KOPT-K1 (cell line): ENCODE data around the gene GALK2.
"Not testable (repeated sequence)": the region's sequence is repeated elsewhere in the genome, so short reads cannot be mapped to it uniquely, and the experiment has no call there.

Source experiments
- H3K27ac ChIP-seq: fragments of 200-600 bp; sonication (generic); 2 replicates; pipeline ENCODE4 v1.5.1; 2016; ENCODE audit warnings: antibody characterized with exemption, mild to moderate bottlenecking, low read depth, low read length; ENCODE audit not compliant: poor library complexity, severe bottlenecking
- H3K36me3 ChIP-seq: fragments of 200-600 bp; sonication (generic); 2 replicates; pipeline ENCODE4 v1.5.1; 2017; ENCODE audit warnings: antibody characterized with exemption, mild to moderate bottlenecking, low read length, moderate library complexity; ENCODE audit not compliant: insufficient read depth
- H3K9me3 ChIP-seq: fragments of 200-600 bp; sonication (generic); 2 replicates; pipeline ENCODE4 v1.5.1; 2017; ENCODE audit warnings: antibody characterized with exemption, low read length, mild to moderate bottlenecking; ENCODE audit not compliant: insufficient read depth, poor library complexity, severe bottlenecking

GALK2 gene

GRCh38 chr15:49225572-49226281 is 55.7 kb downstream of the GALK2 start:
- Histone ChIP-seq H3K27ac (no peak overlapping the region), H3K36me3 (no peaks in the 10 kb centered on the region; the same call in 1 of the 2 replicates), H3K9me3 (peaks cover 7% of the 10 kb centered on the region)

GRCh38 chr15:49227602-49228001 is 57.6 kb downstream of the GALK2 start:
- no peak overlapping the region for H3K27ac ChIP-seq
- peaks cover 7% of the 10 kb centered on the region for H3K9me3 ChIP-seq
- H3K36me3 ChIP-seq = no peaks in the 10 kb centered on the region; the same call in 1 of the 2 replicates

GRCh38 chr15:49229922-49230321 is 59.9 kb downstream of the GALK2 start:
- no peaks in the 10 kb centered on the region; the same call in 1 of the 2 replicates for H3K36me3 ChIP-seq
- H3K27ac ChIP-seq = no peak overlapping the region
- peaks cover 7% of the 10 kb centered on the region for H3K9me3 ChIP-seq

GRCh38 chr15:49232236-49232806 is 62.3 kb downstream of the GALK2 start:
- Histone ChIP-seq H3K36me3 (no peaks in the 10 kb centered on the region; the same call in 1 of the 2 replicates), H3K9me3 (peaks cover 7% of the 10 kb centered on the region), H3K27ac (no peak overlapping the region)

DNA sequence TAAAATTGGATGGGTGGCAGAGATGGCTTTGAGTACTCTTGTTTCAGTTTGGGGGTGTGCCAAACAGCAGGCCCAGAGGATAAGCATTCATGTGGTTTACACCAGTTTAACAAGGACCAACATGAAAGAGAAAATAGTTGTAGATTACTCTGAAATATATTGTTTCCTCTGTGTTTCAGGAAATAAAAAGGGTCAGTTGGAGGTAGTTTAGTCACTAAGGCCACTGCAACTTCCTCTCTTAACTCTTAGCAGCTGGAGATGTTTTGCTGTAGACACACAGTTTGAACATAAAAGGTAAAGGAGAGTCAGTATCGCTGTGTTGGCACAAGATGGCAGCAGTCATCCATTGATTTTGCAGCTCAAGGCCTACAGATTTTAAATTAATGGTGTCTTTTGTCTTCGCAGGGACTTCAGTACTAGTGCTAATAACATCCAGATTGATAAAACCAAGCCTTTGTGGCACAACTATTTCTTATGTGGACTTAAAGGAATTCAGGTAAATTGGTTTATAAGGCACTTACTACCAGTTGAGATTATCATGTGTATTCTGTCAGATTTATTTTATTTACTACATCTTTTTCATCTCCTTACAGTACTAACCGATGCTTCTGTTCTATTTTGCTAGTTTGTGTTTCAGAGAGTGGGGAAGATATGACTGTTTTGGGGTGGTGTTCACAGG is 65.5 kb downstream of the GALK2 start:
- Histone ChIP-seq H3K36me3 (peaks cover 15% of the 10 kb centered on the region), H3K27ac (no peak overlapping the region), H3K9me3 (no peaks in the 10 kb centered on the region)

DNA sequence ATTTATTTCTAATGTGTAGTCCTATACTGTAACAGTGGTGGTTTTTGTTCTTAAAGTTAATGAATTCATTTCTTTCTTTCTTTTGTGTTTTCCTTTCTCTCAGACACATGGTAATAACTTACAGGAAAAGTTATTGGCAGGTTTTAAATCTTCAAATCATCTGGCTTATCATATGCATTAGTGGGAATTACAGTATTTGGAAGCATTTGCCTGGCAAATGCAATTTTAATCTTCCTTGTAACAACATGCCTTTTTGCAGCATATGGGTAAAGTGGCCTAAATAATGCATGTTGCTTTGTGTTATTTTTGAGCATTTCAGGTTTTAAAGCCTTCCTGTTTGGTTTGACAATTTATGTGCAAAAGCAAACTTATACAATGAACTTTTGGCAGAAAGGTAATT is 66.8 kb downstream of the GALK2 start:
- Histone ChIP-seq H3K27ac (no peak overlapping the region), H3K36me3 (peaks cover 17% of the 10 kb centered on the region), H3K9me3 (no peaks in the 10 kb centered on the region)

DNA sequence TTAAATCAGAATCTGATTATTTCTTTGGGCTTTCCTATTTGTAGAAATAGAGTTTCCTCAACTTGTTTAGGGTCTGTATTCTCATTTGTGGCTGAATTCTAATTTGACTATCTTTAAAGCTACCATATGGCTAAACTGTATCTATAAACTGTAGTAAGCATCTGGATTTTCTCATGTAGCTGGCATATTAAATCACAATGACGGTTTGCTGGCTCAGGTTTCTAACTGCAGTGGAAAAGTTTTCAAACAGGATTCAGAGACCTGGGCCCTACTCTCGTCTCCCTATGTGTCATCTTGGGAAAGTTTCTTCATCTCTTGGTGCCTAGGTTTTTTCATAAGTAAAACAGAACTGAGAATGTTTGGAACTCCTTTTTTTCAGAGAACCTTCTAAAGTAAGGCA is 68.3 kb downstream of the GALK2 start:
- no peak overlapping the region for H3K27ac ChIP-seq
- H3K9me3 ChIP-seq = no peaks in the 10 kb centered on the region
- peaks cover 24% of the 10 kb centered on the region for H3K36me3 ChIP-seq

GRCh38 chr15:49239105-49239504 is 69.1 kb downstream of the GALK2 start:
- Histone ChIP-seq H3K36me3 (peaks cover 29% of the 10 kb centered on the region), H3K9me3 (no peaks in the 10 kb centered on the region)

GRCh38 chr15:49242820-49243219 is 72.8 kb downstream of the GALK2 start:
- Histone ChIP-seq H3K36me3 (peaks cover 29% of the 10 kb centered on the region), H3K27ac (no peak overlapping the region), H3K9me3 (no peaks in the 10 kb centered on the region)

More at GRCh38 chr15:49239105-49239504, 69.1 kb downstream of the GALK2 start:
- no peak overlapping the region for H3K27ac ChIP-seq

- H3K27ac ChIP-seq = no peak overlapping the region
- peaks cover 16% of the 10 kb centered on the region for H3K36me3 ChIP-seq
- H3K9me3 ChIP-seq = no peaks in the 10 kb centered on the region
These were observed 77.6 kb downstream of the GALK2 start for GRCh38 chr15:49247556-49248110.

DNA sequence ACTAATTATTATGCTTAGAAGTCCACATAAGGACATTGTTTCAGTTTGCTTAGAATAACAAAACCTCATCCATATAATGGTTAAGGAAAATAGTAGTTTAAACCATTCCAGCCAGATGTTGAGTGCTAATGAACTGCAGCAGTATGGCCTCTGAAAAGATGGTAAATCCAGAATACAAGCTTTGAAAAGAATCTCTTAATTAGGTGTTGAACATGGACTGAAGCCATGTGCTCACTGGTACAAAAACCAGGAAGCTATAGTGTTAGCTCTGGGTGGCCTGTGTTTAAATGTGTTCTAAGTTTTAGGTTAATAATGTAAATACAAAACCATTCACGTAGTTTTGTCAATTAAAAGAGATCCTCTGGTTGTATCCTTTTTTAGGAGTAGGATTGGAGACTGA is 78.2 kb downstream of the GALK2 start:
- H3K27ac ChIP-seq = no peak overlapping the region
- H3K9me3 ChIP-seq = no peaks in the 10 kb centered on the region
- H3K36me3 ChIP-seq = peaks cover 10% of the 10 kb centered on the region

- no peaks in the 10 kb centered on the region for H3K36me3 ChIP-seq
- H3K27ac ChIP-seq = no peak overlapping the region
- peaks cover 4% of the 10 kb centered on the region for H3K9me3 ChIP-seq
These were observed 86.1 kb downstream of the GALK2 start for GRCh38 chr15:49255966-49256759.

DNA sequence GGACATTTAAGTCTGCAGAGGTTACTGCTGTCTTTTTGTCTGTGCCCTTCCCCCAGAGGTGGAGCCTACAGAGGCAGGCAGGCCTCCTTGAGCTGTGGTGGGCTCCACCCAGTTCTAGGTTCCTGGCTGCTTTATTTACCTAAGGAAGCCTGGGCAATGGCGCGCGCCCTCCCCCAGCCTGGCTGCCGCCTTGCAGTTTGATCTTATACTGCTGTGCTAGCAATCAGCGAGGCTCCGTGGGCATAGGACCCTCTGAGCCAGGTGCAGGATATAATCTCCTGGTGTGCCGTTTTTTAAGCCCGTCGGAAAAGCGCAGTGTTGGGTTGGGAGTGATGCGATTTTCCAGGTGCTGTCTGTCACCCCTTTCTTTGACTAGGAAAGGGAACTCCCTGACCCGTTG is 95.1 kb downstream of the GALK2 start:
- not testable (repeated sequence) for H3K27ac ChIP-seq, H3K9me3 ChIP-seq, H3K36me3 ChIP-seq

GRCh38 chr15:49265911-49266310 is 95.9 kb downstream of the GALK2 start:
- Histone ChIP-seq H3K36me3 (no peaks in the 10 kb centered on the region), H3K9me3 (no peaks in the 10 kb centered on the region), H3K27ac (no peak overlapping the region)
